HG02623 (cell line): Measurements from ENCODE around the gene MTIF2.
"Not testable (repeated sequence)": the region's sequence is repeated elsewhere in the genome, so short reads cannot be mapped to it uniquely, and the experiment has no call there.

ENCODE experiments used
- ATAC-seq: cut with Tn5 transposase; IDR thresholded peaks from one replicate; pipeline ENCODE4 v1.9.1; 2021; ENCODE audit warnings: moderate library complexity; ENCODE audit not compliant: unreplicated experiment

MTIF2 gene

DNA sequence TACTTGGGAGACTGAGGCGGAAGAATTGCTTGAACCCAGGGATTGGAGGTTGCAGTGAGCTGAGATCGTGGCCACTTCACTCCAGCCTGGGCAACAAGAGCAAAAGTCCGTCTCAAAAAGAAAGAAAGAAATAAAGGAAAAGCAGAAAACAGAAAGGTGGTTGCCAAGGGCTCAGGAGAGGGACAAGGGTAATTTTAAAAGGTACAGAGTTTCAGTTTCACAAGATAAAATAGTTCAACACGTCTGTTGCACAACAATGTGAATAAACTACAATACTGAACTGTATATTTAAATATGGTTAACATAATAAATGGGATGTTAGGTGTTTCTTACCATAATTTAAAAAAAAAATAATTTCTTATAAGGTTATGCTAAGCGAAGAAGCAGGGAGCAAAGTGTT, 23.6 kb downstream of the MTIF2 start:
- no peak for ATAC-seq

DNA sequence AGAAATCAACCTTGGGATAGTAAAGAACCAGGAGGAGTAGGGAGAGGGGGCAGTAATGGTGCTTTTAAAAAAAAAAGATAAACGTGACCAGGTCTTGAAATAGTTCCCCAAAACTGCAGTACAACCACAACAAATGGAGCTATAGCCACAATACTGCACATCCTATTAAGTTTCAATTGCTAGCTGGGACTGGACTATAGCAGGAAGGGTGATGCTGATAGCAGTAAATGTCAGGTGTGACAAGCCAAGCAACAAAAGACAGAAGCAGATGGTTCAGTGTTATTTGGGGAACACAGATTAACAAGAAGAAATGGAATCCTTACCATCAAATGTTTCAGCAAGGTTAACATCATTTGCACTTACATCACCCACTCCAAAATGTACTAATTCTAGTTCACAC, 26.4 kb downstream of the MTIF2 start:
- no peak for ATAC-seq

GRCh38 chr2:55241582-55241981, 27.4 kb downstream of the MTIF2 start:
- ATAC-seq, result not testable (repeated sequence)

DNA sequence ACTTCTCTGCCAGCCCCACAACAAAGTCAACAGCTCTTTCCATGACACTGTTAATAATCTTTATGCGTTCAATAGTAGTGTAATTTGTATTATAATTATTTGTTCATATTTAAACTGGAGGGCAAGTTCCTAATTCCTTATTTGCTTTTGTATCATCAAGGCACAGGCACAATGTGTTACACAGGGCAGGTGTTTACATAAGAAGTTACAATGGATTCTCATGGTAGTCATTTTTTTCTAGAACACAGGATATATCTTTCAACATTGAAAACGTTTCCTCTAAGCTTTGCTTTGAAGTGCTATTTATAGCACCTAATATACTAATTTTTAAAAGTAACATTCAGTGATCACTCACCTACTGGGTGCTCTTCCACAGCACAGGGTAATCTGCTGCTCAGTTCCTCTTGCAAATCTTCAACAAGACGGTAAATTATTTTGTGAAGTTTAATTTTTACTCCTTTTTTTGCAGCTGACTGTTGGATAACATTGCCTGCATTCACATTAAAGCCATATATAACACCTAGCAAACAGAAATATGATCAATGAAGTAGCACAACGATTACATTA, 29.3 kb downstream of the MTIF2 start:
- no peak for ATAC-seq

DNA sequence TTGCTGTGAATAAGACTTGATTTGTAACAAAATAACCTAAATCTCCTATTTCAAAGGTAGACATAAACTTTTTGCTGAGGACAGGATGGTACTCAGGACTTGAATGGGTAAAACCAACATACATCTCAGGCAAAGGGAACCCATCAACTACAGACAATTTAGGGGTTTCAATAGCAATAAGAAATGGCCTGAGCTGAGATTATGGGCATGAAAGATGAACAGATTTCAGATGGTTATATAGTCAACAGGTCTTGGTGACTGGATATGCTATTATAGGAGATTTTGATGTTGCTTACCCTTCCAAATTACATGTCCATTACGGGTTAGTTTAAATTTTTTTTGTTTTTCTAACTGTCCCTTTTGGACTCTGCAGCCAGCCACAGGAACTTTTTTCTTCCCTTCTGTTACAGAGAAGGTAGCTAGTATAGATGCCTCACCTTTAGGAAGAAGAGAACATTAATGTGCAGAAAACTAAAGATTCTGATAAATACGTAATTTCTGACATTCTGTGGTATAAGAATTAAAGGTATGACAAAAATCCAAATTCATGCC, 32.0 kb downstream of the MTIF2 start:
- ATAC-seq, result no peak

GRCh38 chr2:55235724-55236538, 33.1 kb downstream of the MTIF2 start:
- no peak for ATAC-seq

DNA sequence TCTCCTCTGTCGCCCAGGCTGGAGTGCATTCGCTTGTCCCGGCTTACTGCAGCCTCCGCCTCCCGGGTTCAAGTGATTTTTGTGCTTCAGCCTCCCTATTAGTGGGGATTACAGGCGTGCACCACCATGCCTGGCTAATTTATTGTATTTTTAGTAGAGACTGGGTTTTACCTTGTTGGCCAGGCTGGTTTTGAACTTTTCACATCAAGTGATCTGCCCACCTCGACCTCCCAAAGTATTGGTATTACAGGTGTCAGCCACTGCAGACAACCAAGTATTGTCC, 35.4 kb downstream of the MTIF2 start:
- no peak for ATAC-seq

DNA sequence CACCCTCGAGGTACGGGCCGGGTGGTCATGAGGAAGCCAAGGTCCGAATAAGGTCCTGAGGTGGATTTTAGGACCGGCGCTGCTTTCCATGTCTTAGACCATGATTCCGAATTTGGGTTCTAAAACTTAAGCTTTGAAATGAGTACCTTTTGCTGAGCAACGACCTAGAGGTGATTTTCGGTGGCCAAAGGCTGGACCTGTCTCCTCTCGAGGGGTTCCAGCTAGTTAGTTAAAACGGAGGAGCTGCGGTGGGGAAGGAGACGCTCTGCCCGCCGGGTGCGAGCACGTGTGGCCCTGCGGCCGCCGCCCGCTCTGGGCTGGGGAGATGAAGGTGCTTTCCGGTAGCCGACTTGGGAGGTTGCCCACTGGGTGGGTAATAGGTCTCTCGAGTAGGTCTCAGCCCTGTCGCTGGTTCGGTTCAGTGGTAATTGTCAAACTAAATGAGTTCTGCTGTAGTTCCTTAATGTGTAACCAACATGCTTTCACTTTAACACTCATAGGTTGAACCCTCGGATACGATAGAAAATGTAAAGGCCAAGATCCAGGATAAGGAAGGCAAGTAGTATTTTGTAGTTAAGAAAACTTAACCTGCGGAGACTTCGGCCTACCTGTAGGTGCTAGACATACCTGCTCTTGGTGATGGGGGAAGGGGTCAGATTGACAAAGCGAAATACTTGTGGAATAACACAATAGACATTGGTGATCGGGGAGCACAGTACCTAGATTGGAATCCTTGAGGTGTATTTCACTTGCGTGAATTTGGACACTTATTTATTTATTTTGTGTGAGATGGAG, 36.0 kb downstream of the MTIF2 start:
- peak; percentile 16 for ATAC-seq

DNA sequence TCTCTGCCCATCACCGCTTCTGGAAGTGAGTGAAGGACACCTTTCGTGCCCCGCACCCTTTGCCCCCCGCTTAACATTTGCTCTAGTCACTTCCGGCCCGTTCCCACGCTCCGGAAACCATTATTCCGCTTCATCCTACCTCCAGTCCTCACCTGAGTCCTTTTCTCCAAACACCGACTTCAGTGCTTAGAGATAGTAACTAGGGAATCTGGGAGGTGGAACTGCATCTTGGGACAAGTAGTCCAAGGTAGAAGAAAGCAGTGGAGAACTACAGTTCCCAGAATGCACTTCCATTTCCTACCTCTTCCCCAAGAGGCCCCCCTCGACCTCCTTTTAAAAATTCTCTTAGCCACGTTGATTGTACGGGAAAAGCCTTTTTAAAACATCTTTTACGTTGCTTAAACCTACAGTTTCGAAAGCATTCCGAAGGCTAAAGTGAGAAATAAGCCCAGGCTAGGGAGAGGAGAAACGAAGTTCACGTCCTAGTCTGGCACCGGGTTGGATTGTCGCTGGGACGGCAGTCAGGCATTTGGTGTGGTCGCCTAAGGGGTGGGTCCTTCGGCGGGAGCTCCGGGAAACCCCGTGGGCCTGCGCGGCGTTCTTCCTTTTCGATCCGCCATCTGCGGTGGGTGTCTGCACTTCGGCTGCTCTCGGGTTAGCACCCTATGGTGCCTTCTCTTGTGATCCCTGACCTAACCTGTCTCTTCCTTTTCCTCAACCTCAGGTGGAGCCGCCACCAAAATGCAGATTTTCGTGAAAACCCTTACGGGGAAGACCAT, 36.8 kb downstream of the MTIF2 start, which contains the start of the genes CLHC1 and RPS27A:
CLHC1 (minus strand) TSS at position 210 of the 779 bp plus-strand sequence. CDS start 9,882 bp downstream, outside the sequence.
RPS27A (plus strand) TSS at position 605 of the 779 bp plus-strand sequence; CDS start at position 742, 137 bp downstream.
- ATAC-seq, result peak; percentile 86

GRCh38 chr2:55231546-55232083, 37.4 kb downstream of the MTIF2 start:
- peak; percentile 3 for ATAC-seq

GRCh38 chr2:55230551-55230950, 38.5 kb downstream of the MTIF2 start:
- no peak for ATAC-seq

DNA sequence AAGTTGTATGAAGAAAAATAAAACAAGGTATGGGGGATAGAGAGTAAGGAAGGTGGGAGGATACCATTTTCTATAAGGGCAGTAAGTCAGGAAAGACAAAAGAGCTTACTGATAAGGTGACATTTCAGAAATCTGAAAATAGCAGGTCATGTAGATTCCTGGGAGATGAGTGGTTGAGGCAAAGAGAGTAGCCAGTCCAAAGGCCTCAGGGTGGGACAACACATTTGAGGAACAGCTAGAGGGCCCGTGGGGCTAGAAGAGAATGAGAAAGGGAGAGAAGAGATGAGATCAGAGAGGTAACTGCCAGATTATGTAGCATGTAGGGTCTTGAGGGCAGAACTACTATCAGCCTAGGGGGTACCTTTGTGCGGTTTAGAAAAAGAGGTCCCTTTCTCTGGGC, 39.8 kb downstream of the MTIF2 start:
- no peak for ATAC-seq

- ATAC-seq, result no peak
Observed at GRCh38 chr2:55228226-55228563, 40.8 kb downstream of the MTIF2 start.

DNA sequence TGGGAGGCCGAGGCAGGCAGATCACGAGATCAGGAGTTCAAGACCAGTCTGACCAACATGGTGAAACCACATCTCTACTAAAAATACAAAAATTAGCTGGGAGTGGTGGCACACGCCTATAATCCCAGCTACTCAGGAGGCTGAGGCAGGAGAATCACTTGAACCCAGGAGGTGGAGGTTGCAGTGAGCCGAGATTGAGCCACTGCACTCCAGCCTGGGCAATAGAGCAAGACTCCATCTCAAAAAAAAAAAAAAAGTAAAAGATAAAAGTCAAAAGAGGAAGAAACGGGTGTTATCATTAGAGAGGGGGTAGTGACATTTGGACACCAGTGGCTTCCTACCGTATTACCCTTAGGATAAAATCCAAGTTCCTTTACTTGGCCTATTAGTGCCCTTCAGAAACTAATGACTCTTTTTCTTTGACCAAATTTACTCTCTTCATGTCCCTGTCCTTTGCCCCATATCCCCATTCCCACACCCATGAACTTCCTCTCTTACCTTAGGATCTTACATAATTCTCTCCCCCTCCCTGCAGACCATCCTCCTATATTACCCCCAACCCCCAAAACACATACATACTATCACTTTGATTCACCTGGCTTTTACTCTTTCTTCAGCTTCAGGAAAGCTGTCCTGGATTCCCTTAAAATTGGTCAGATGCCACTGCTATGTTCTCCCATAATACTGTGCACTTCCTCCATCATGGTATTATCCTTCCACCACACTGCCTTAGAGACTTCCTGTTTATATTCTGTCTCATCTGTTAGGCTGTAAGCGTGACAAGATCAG, 41.4 kb downstream of the MTIF2 start:
- not testable (repeated sequence) for ATAC-seq

DNA sequence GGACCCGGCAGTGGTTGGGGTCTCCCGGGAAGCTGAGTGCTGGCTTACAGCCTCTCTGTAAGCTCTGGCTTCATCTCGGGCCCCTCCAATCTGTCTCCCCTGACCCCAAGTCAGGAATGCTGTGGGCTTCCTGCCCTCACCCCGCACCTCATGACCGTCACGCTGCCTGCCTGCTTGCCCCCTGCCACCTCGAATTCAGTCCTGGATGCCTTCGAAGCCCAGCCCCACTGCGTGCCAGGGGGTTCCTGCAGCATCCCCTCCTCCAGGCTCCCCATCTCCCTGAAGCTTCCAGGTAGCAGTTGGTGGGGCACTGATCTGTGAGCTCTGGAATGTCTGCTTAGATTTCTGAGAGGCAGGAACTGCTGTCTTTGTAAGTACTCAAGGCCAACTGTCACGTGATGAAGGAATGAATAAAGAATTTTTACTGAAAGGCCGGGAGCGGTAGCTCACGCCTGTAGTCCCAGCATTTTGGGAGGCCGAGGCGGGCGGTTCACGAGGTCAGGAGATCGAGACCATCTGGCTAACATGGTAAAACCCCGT, 43.5 kb downstream of the MTIF2 start:
- no peak for ATAC-seq

GRCh38 chr2:55224761-55225261, 44.2 kb downstream of the MTIF2 start:
- ATAC-seq, result no peak

DNA sequence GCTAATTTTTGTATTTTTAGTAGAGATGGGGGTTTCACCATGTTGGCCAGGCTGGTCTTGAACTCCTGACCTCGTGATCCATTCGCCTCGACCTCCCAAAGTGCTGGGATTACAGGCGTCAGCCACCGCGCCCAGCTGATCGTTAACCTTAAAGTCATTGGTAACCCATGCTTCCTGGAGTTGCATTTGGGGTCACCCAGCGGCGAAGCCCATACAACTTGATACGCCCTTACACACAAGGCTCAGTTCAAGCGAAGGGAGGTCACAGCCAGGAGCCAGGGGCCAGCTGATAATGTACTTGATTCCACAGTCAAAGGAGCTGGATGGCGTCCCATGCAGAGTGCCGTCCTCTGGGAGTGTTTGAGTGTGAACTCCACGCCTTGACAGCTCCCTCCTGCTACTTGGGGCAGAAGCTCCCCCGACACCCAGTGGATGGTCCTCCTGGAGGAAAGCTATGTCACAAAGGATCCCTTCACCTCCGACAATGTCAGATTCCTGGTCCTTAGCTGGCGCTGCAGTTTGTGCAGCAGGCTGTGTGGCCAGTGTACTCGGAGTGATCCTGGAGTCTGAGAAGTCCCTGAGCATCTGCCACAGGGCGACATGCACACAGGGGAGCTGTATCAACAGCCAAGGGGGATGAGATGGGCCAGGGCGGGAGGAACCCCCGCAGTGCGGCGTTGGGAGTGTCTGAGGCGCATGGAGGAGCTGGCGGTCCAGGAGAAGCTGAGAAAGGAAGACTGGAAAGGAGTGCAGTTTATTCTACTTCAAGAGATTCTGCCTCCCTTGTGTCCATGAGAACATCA, 44.9 kb downstream of the MTIF2 start:
- no peak for ATAC-seq

DNA sequence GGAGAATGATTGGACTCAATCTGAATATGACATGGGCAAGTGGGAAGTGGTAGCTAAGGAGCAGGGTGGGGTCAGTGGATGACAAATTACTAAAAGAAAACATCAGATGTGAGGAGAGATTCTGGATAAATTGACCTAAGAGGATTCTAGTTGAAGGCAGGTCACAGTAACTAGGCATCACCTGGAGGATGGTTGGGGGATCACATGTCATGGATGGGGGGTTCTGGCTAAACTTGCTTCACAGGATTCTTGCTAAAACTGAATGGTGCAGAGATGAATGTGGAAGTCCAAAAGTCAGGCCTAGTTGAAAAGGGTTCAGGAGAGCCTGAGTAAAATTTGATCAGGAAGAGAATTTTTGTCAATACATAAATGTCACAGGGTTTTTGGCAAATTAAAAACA, 55.2 kb downstream of the MTIF2 start:
- no peak for ATAC-seq

DNA sequence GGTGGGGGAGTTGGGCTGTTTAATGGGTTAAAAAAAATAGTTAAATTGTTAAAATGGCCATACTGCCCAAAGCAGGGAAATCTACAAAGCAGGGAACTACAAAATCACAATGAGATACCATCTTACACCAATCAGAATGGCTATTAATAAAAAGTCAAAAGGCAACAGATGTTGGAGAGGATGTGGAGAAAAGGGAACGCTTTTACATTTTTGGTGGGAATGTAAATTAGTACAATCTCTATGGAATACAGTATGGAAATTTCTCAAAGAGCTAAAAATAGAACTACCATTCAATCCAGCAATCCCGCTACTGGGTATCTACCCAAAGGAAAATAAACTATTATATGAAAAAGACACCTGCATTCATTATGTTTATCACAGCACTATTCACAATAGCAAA, 64.1 kb downstream of the MTIF2 start:
- no peak for ATAC-seq
